Activated T-helper 1 cell treated with anti-CD3 and anti-CD28 coated beads, Interleukin-2, amount 50 U/mL, for 16 hours (primary cell): ENCODE results near the gene TSHZ2.
"Not testable (repeated sequence)": the region's sequence is repeated elsewhere in the genome, so short reads cannot be mapped to it uniquely, and the experiment has no call there.

Source experiments
- DNase-seq, 2 donors: peaks; one replicate each; pipeline ENCODE4 v3.0.0-alpha.2; 2020; ENCODE audit warnings: low read depth in 1 of 2, low spot score in 1 of 2

TSHZ2 gene

GRCh38 chr20:53428588-53428987, 456.4 kb downstream of the TSHZ2 start:
- no peak for DNase-seq

- DNase-seq: no peak
Observed at GRCh38 chr20:53428996-53429395, 456.8 kb downstream of the TSHZ2 start.

GRCh38 chr20:53434662-53435061, 462.5 kb downstream of the TSHZ2 start:
- no peak for DNase-seq

- not testable (repeated sequence) for DNase-seq
Observed at GRCh38 chr20:53436927-53437326, 464.8 kb downstream of the TSHZ2 start.

- DNase-seq: no peak
Observed at GRCh38 chr20:53438368-53438767, 466.2 kb downstream of the TSHZ2 start.

GRCh38 chr20:53439046-53439445, 466.9 kb downstream of the TSHZ2 start:
- no peak for DNase-seq

- no peak for DNase-seq
Observed at GRCh38 chr20:53439616-53440015, 467.5 kb downstream of the TSHZ2 start.

- DNase-seq: no peak
Observed at GRCh38 chr20:53444401-53445149, 472.4 kb downstream of the TSHZ2 start.

- DNase-seq: no peak
Observed at GRCh38 chr20:53445321-53445731, 473.2 kb downstream of the TSHZ2 start.

GRCh38 chr20:53445932-53446331, 473.8 kb downstream of the TSHZ2 start:
- DNase-seq: no peak

GRCh38 chr20:53447316-53447715, 475.2 kb downstream of the TSHZ2 start:
- DNase-seq: no peak

GRCh38 chr20:53448426-53448825, 476.3 kb downstream of the TSHZ2 start:
- no peak for DNase-seq

GRCh38 chr20:53448875-53449274, 476.7 kb downstream of the TSHZ2 start:
- DNase-seq: no peak

- no peak for DNase-seq
Observed at GRCh38 chr20:53453076-53453475, 480.9 kb downstream of the TSHZ2 start.

- no peak for DNase-seq
Observed at GRCh38 chr20:53454675-53455276, 482.6 kb downstream of the TSHZ2 start.

GRCh38 chr20:53463101-53463972, 491.2 kb downstream of the TSHZ2 start:
- DNase-seq: no peak

- DNase-seq: no peak
Observed at GRCh38 chr20:53466279-53466678, 494.1 kb downstream of the TSHZ2 start.

- no peak for DNase-seq
Observed at GRCh38 chr20:53468587-53468986, 496.4 kb downstream of the TSHZ2 start.

GRCh38 chr20:53472859-53473258, 500.7 kb downstream of the TSHZ2 start:
- not testable (repeated sequence) for DNase-seq

GRCh38 chr20:53480913-53481312, 508.8 kb downstream of the TSHZ2 start:
- no peak for DNase-seq

GRCh38 chr20:53487461-53488200, 515.5 kb downstream of the TSHZ2 start:
- DNase-seq: no peak
